ENCODE measurements around the gene ZNRF2. TPM values are rescaled to one million over a fixed set of nuclear protein-coding genes. Genes with fewer than 3 reads are reported as not detected.
A peak's percentile ranks its signal among the peaks of the same experiment; 100 is the strongest.

ZNRF2 gene
- total and polyA plus RNA-seq, 2 of the 13 experiments (the other 11 are each of a cell fraction or from before 2014, with no cell fraction given): 3.5 to 7.7 TPM

DNA sequence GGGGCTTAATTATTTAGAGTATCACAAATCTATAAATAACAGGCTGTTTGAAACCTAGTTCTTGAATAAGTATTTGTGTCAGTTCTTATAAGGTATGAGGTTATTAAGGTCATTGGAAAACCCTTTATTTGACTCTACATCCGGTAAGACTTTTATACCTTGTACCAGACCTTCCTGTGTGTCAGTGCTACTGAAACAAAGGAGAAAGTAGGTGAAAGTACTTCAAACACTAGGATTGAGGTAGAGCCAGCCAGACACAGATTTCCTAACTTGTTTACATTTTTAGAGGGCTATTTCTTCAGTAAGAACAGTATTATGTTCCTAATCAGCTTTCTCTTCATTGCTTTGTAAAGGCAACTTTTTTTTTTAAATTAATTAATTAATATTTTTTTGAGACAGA is 93.9 kb downstream of the ZNRF2 start (continued):
- TF ChIP-seq, protein P1, sequence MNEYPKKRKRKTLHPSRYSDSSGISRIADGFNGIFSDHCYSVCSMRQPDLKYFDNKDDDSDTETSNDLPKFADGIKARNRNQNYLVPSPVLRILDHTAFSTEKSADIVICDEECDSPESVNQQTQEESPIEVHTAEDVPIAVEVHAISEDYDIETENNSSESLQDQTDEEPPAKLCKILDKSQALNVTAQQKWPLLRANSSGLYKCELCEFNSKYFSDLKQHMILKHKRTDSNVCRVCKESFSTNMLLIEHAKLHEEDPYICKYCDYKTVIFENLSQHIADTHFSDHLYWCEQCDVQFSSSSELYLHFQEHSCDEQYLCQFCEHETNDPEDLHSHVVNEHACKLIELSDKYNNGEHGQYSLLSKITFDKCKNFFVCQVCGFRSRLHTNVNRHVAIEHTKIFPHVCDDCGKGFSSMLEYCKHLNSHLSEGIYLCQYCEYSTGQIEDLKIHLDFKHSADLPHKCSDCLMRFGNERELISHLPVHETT (CRISPR knock-in tag; conservative IDR thresholded peaks at IDR 0.05): no peak

DNA sequence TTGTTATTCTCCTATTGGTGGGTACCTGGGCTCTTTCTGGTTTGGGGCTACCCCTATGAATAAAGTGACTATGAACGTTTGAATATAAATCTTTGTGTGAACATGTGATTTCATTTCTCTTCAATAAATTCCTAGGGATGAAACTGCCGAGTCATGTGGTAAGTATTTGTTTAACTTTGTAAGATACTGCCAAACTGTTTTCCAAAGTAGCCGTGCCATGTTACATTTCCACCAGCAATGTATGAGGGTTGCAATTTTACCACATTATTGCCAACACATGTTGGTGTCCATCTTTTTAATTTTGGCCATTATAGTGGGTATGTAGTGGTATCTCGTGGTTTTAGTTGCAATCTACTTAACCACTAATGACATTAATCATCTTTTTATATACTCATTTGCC is 94.7 kb downstream of the ZNRF2 start:
- H3K9me3 ChIP-seq (ENCODE audit: low read length): no peaks in the 10 kb centered on the region; the same call in 1 of the 2 replicates
- BruUV-seq (replicated peaks): no TSS peak
- DNase-seq (ENCODE audit: low spot score): no peak
- intact Hi-C loops (cut with micrococcal nuclease; ENCODE audit: unreplicated experiment) (no loop called here), in situ Hi-C loops (cut with HindIII; ENCODE audit: extremely low pct_ligation_motif_present, low pct_unique_long_range_greater_than_20kb) (no loop called here)
- peaks cover 16% of the 10 kb centered on the region for H3K4me1 ChIP-seq (ENCODE audit: insufficient read depth, low read length)
- no peak overlapping the region for H3K4me3 ChIP-seq (replicated peaks in 1 of 3; ENCODE audit: insufficient read depth in 1 of 3, low read depth in 2 of 3, low read length in 3 of 3)
- ChIA-PET POLR2A (no interaction called here), CTCF (ENCODE audit: low intra/inter-chr PET ratio, low total read pairs) (no interaction called here)
- no peak for TF ChIP-seq ZNF780A (CRISPR knock-in tag; IDR thresholded peaks at IDR 0.05)
- TF ChIP-seq MAFK (conservative IDR thresholded peaks at IDR 0.05 in 1 of 2, IDR thresholded peaks at IDR 0.05 in 1 of 2; ENCODE audit: low read length in 2 of 2): peak in 1 of 2 experiments; percentile 24; a peak in 1 of 4 replicates
- no peak for TF ChIP-seq ZNF253 (CRISPR knock-in tag; IDR thresholded peaks at IDR 0.05; ENCODE audit: borderline replicate concordance)
- no peak for TF ChIP-seq ZNF12 (CRISPR knock-in tag; IDR thresholded peaks at IDR 0.05)
- TF ChIP-seq NFE2L2 (IDR thresholded peaks at IDR 0.05; ENCODE audit: low read length): peak; percentile 66
- TF ChIP-seq PHF8 (CRISPR knock-in tag; IDR thresholded peaks at IDR 0.05): no peak
- TF ChIP-seq, protein P2, sequence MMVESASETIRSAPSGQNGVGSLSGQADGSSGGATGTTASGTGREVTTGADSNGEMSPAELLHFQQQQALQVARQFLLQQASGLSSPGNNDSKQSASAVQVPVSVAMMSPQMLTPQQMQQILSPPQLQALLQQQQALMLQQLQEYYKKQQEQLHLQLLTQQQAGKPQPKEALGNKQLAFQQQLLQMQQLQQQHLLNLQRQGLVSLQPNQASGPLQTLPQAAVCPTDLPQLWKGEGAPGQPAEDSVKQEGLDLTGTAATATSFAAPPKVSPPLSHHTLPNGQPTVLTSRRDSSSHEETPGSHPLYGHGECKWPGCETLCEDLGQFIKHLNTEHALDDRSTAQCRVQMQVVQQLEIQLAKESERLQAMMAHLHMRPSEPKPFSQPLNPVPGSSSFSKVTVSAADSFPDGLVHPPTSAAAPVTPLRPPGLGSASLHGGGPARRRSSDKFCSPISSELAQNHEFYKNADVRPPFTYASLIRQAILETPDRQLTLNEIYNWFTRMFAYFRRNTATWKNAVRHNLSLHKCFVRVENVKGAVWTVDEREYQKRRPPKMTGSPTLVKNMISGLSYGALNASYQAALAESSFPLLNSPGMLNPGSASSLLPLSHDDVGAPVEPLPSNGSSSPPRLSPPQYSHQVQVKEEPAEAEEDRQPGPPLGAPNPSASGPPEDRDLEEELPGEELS (CRISPR knock-in tag; IDR thresholded peaks at IDR 0.05): no peak
- TF ChIP-seq SKI (IDR thresholded peaks at IDR 0.05; ENCODE audit: partially characterized antibody): no peak
- 84% methylated on average over 4 of the region's 4 CpGs for WGBS (ENCODE audit: low lambda C conversion rate)
- H3K79me2 ChIP-seq (ENCODE audit: insufficient read depth, low read length): no peaks in the 10 kb centered on the region
- no peaks in the 10 kb centered on the region for H3K36me3 ChIP-seq (replicated peaks in 1 of 2; ENCODE audit: control insufficient read depth in 1 of 2, insufficient read depth in 2 of 2, low read length in 2 of 2)
- FAIRE-seq: no peak
- H3K4me2 ChIP-seq (ENCODE audit: low read depth, low read length): no peak overlapping the region
- no peak overlapping the region for H2AFZ ChIP-seq (ENCODE audit: low read length)
- H4K20me1 ChIP-seq (ENCODE audit: insufficient read depth, low read length): no peaks in the 10 kb centered on the region
- H3K9ac ChIP-seq (ENCODE audit: insufficient read depth, low read depth, low read length): no peak overlapping the region
- H3K27me3 ChIP-seq (ENCODE audit: control insufficient read depth in 1 of 2, insufficient read depth in 2 of 2, low read length in 2 of 2): no peaks in the 10 kb centered on the region
- no peak overlapping the region for H3K27ac ChIP-seq (ENCODE audit: extremely low read length, insufficient read depth, low read length)
- ATAC-seq: no peak

Data from HepG2 (cell line).